Measurements from ENCODE around the gene NMRK1.

DNA sequence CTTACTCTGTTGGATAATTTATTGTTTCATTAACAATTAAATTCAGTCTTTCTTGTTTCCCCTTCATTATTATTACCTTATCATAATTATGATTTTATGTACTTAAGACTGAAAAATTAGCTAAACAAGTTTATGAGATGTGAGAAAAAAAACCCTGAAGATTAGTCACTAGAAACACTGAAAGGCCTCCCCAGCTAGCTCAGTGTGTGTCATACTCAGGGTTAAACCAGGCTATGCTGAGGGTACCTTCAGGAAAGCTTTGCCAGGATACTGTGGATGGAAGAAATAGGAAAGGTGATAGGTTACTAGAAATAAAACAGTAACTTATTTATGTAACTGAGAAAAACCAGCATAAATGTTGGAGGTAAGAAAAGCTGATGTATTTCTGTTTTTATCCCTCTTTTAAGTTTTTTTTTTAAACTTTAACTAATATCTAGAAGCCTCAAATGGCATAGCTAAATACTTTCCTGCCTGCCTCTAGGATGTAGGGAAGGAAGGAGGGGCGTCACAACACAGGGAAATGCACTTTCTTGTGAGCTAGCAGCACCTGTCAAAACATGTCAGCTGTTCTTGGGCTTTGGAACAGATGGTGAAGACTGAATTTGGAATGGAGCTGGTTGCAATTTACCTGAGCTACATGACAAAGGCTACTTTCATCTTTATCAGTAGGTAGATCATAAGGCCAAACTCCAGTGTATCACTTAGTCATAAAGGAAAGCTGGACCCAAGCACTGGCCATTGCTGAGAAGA lies 24.2 kb downstream of the NMRK1 start:
- TF ChIP-seq POLR2A (IDR thresholded peaks at IDR 0.05; ENCODE audit: low read depth, low read length), result no peak
- no peak for TF ChIP-seq POLR2AphosphoS5 (IDR thresholded peaks at IDR 0.05; ENCODE audit: low read depth, low read length)
- no peak for TF ChIP-seq PAX5 (IDR thresholded peaks at IDR 0.05; ENCODE audit: insufficient read depth, low read length, severe bottlenecking)
- no peak for TF ChIP-seq TAF1 (IDR thresholded peaks at IDR 0.05; ENCODE audit: low read depth, low read length)

Measured in GM12891 (cell line).